Hematopoietic multipotent progenitor cell (in vitro differentiated cells): ENCODE results near the gene MLF2. TPM values are rescaled to one million over a fixed set of nuclear protein-coding genes. Genes with fewer than 3 reads are reported as not detected.

Source experiments
- DNase-seq, 3 donors: peaks; one replicate each; pipeline ENCODE4 v3.0.0-alpha.2; 2011 to 2015; ENCODE audit warnings: low read depth in 2 of 3, low spot score in 2 of 3
- small RNA-seq: library from RNA; depleted of rRNA; stranded (forward); fragments of <200 nt; gene quantifications from one replicate; pipeline ENCODE3, GENCODE V24; 2012
- total RNA-seq: library from RNA; depleted of rRNA; stranded (reverse); fragments of >200 nt; gene quantifications from one replicate; pipeline ENCODE4 v1.2.3, GENCODE V29; 2012

The MLF2 gene
- total RNA-seq, 1 donor: 213 TPM

DNA sequence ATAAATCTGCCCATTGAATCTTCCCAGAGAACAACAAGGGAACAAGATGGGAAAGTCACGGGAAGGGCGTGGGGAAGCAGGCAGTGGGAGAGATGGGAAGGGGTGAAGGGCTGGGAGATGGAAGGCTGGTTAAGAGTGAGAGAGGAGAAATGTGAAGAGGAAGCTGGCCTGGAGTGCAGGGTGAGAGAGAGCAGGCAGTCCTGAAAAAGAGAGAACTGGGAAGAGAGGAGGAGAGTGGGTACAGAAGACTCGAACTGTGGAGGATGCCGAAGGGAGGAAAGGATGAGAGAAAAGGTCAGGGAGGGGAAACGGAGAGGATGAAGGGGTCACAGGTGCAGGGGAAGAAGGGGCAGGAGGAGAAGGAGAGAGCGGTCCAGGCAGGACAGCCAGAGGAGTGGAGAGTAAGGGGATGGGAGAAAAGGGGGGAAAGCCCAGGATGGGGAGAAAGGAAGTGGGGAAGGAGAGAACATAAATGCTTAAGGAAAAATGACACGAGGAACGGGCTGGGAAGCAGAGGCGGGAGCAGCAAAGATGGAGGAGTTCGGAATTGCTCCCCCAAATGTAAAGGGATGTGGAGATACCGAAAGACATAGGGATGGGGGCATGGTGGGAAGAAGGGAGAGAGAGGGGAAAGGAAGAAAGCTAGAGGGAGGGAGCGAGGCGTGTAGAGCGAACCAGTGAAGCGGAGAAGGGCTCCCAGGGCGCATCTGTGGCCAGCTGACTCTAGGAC is 53.5 kb downstream of the MLF2 start:
- DNase-seq: no peak

DNA sequence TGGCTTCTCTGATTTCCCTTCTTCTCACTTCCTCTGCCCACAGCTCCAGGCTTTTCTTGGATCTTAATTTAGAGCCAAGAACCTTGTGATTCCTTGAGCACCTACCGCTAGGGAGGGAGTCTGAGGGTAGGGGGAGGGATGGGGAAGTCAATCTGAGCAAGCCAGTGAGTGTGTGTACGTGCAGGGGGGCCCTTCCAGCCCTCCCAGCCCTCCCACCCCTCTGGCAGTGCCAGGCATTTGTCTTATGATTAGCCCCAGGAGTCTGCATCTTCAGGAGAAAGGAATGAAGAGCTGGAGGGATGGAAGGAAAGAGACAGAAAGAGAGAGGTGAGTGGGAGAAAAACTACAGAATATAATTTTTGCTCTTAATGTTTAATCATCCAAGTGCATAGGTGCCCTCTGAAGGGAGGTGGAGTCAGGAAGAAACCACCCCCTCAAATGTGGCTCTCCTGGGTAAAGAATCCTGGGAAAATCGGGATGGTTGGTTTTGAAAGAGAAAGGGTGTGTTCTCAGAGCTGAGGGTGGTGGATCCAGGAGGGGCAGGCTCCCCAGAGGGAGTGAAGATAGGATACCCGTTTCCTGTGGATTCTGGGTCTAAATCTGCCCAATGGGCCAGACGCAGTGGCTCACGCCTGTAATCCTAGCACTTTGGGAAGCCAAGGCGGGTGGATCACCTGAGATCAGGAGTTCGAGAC is 54.4 kb downstream of the MLF2 start:
- no peak for DNase-seq

Small RNA genes lying within 50 kb of the gene (small RNA-seq; reads per million reads assigned to genes)
- not detected for gene RNU6-781P

Other genes starting within 250 kb of the MLF2 start
- gene GAPDH, start 218.6 kb downstream of the MLF2 start, total RNA-seq: 7,142 TPM
- 13.5 TPM for gene IFFO1, start 197.1 kb downstream of the MLF2 start, total RNA-seq
- gene NOP2, start 184.8 kb downstream of the MLF2 start, total RNA-seq: 39.9 TPM
- 305 TPM for gene CHD4, start 145.8 kb downstream of the MLF2 start, total RNA-seq
- gene LPAR5, start 117.2 kb downstream of the MLF2 start, total RNA-seq: 3.8 TPM
- 15.9 TPM for gene ACRBP, start 105.7 kb downstream of the MLF2 start, total RNA-seq
- gene ING4, start 90.0 kb downstream of the MLF2 start, total RNA-seq: 57.6 TPM
- 48.7 TPM for gene ZNF384, start 63.8 kb downstream of the MLF2 start, total RNA-seq
- gene PIANP, start 52.3 kb downstream of the MLF2 start, total RNA-seq: under 0.01 TPM
- 55.7 TPM for gene COPS7A, start 29.1 kb downstream of the MLF2 start, total RNA-seq
- 27.7 TPM for gene PTMS, start 13.2 kb upstream of the MLF2 start, total RNA-seq
- 12.1 TPM for gene LAG3, start 19.4 kb upstream of the MLF2 start, total RNA-seq
- 3.8 TPM for gene CD4, start 36.4 kb upstream of the MLF2 start, total RNA-seq
- gene GPR162, start 68.7 kb upstream of the MLF2 start, total RNA-seq: 29.6 TPM
- 13.2 TPM for gene P3H3, start 75.3 kb upstream of the MLF2 start, total RNA-seq
- gene GNB3, start 87.8 kb upstream of the MLF2 start, total RNA-seq: 1.9 TPM
- gene CDCA3, start 98.1 kb upstream of the MLF2 start, total RNA-seq: 3.5 TPM
- gene USP5, start 99.0 kb upstream of the MLF2 start, total RNA-seq: 78.1 TPM
- gene TPI1, start 114.4 kb upstream of the MLF2 start, total RNA-seq: 440 TPM
- gene SPSB2, start 120.2 kb upstream of the MLF2 start, total RNA-seq: 10.8 TPM
- gene LRRC23, start 151.7 kb upstream of the MLF2 start, total RNA-seq: 16.2 TPM
- 14.0 TPM for gene ENO2, start 161.4 kb upstream of the MLF2 start, total RNA-seq
- 25.0 TPM for gene ATN1, start 174.8 kb upstream of the MLF2 start, total RNA-seq
- not detected for gene RNU7-1, start 190.7 kb upstream of the MLF2 start, total RNA-seq
- gene C12orf57, start 190.9 kb upstream of the MLF2 start, total RNA-seq: 336 TPM
- 403 TPM for gene PTPN6, start 198.2 kb upstream of the MLF2 start, total RNA-seq
- gene PHB2, start 217.5 kb upstream of the MLF2 start, total RNA-seq: 344 TPM
- gene EMG1, start 217.8 kb upstream of the MLF2 start, total RNA-seq: 22.4 TPM